T-helper 1 cell treated with Interleukin-12 subunit alpha and Interleukin-12 subunit beta and Interleukin-4 antibody, amounts not matched to agents 30 ng/mL and 1 ng/mL, for 36 hours (primary cell): ENCODE results near the gene ACSM5. TPM values are rescaled to one million over a fixed set of nuclear protein-coding genes. Genes with fewer than 3 reads are reported as not detected.
"Not testable (repeated sequence)": the region's sequence is repeated elsewhere in the genome, so short reads cannot be mapped to it uniquely, and the experiment has no call there.

ENCODE experiments used
- intact Hi-C: fragments of 100-400 bp; cut with micrococcal nuclease; formaldehyde crosslinking; loops from one replicate; pipeline ENCODE4 v1.15.1; 2024
- total RNA-seq: library from RNA; stranded (reverse); gene quantifications from 2 replicates; pipeline ENCODE4 v1.2.3, GENCODE V29; 2022

ACSM5 gene
- total RNA-seq, 1 donor from 2014 or later = not detected

DNA sequence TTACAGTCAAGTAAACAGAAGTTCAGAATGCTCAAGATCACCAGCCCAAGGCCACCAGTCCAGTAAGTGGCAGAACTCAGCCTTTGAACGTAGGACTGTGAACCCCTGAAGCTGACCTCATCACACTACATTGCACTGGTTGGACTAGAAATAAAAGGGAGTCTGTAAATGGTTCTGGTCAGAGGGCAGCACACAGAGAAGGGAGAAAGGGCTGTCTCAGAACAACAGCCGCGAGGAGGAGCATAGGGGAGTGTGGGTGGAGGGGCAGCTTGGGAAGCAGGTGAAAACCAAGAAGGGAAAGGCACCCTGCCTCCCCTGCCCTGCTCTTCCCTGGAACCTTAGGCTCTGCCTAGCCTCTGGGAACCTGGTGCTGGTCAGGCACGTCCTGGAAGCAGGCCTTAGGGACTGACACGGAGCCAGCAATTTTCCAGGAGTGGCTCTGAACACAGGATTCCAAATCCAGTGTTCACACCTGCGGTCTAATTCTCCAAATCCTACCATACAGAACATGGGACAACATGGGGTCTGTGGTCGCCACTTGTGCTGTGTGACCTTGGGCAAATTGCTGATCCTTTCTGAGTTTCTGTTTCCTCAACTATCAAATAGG, 11.8 kb upstream of the ACSM5 start:
- intact Hi-C loops = no loop called here

GRCh38 chr16:20398603-20399002, 10.7 kb upstream of the ACSM5 start:
- intact Hi-C loops = no loop called here

DNA sequence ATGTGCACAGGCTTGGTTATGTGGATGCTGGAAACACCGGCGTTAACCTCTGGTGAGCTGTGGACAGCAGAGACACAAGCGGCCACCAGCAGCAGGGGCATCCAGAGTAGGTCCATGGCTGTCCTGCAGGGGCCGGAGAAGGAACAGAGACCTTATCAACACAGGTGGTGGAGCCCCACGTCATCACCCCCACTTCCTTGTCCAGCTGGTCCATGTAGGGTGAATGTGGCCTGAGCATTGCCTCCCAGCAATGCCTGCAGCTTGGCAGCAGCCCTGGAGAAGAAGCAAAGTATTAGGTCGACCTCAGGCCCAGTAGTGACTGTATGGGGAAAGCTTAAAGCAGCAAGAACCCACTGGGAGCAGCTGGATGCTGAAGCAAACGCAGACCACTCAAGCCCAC, 10.1 kb upstream of the ACSM5 start:
- intact Hi-C loops = no loop called here

- intact Hi-C loops = no loop called here
Measured at GRCh38 chr16:20401066-20401465, 8.3 kb upstream of the ACSM5 start.

GRCh38 chr16:20401475-20402016, 7.8 kb upstream of the ACSM5 start:
- intact Hi-C loops = no loop called here

GRCh38 chr16:20402651-20403050, 6.7 kb upstream of the ACSM5 start:
- intact Hi-C loops = no loop called here

GRCh38 chr16:20404637-20405036, 4.7 kb upstream of the ACSM5 start, which contains the start of gene PDILT:
Gene PDILT (minus strand): TSS chr16:20404737. CDS start chr16:20399300, 5,437 bp downstream.
- intact Hi-C loops = no loop called here

- intact Hi-C loops = no loop called here
Measured at GRCh38 chr16:20410121-20410723, 888 bp downstream of the ACSM5 start.

DNA sequence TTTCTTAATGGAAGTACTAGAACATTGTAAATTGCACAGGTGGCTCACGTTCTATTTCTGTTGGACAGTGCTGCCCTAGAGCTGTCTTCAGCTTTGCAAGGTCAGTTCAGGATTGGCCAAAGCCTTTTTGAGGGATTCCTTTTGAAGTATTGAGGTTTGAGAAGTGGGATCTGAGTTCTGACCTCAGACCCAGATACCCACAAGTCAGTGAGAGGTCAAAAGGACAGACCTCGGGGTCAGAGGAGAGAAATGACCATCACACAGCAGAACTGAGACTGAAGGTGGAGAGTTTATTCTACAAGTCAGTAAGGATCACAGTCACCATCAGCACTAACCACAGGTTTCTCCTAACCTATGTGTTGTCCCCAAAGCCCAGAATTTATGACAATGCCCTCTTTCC, 1.7 kb downstream of the ACSM5 start:
- intact Hi-C loops = no loop called here

GRCh38 chr16:20415541-20415940, 6.2 kb downstream of the ACSM5 start:
- intact Hi-C loops = no loop called here

DNA sequence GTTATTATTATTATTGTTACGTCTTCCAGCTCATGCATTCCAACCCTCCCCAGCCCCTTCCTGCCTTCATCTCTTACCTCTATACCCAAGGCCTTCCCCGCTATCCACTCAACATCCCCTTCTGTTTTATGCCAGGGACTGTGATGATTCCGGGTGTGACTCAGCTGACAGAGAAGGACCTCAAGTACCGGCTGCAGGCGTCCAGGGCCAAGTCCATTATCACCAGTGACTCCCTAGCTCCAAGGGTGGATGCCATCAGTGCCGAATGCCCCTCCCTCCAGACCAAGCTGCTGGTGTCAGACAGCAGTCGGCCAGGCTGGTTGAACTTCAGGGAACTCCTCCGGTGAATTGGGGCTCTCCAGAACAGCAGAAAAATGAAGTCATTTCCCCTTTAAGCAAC, 9.8 kb downstream of the ACSM5 start:
- intact Hi-C loops = not testable (repeated sequence)

GRCh38 chr16:20421748-20422147, 12.4 kb downstream of the ACSM5 start:
- intact Hi-C loops = not testable (repeated sequence)

DNA sequence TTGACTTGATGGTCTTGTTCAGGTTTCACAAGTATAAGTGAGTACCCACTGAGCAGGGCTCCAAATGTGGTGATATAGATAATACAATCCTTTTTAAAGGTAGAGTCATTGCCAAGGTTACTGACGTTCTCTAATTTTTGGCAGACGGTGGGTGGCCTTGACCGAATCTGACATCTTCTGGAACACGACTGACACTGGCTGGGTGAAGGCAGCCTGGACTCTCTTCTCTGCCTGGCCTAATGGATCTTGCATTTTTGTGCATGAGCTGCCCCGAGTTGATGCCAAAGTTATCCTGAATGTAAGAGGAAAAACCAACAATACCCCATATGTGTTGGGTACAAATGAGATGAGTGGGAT, 14.4 kb downstream of the ACSM5 start:
- intact Hi-C loops = not testable (repeated sequence)

DNA sequence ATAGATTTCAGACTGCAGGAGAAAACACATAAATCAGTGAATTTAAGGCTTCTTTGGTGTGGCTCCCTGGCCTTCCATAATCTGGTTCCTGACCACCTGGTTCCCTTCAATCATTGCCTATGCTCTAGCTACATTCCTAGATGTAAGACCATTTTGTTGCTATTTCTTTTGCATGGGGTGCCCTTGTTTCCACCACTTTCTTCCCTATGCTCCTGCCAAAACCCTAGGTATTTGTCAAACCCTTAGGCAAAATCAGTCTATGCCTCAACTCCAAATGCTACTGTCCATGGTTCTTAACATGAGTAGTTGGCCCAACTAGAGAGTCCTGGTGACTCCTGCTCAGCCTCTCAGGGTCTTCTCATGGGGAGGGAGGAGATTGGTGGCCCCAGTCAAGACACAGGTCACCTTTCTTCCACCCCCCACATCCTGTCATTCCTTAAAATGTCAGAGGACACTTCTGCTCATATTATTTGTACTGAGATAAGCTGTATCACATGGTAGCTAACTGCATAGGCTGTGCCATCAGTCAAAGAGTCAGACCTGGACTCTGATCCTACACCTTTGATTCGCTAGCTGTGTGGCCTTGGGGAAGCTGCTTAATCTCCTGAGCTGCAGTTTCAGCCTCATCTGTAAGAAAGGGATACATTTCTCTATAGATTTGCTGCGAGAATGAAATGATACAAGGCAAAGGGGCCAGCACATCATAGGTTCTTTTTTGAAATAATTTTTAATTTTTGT, 15.0 kb downstream of the ACSM5 start:
- intact Hi-C loops = no loop called here

DNA sequence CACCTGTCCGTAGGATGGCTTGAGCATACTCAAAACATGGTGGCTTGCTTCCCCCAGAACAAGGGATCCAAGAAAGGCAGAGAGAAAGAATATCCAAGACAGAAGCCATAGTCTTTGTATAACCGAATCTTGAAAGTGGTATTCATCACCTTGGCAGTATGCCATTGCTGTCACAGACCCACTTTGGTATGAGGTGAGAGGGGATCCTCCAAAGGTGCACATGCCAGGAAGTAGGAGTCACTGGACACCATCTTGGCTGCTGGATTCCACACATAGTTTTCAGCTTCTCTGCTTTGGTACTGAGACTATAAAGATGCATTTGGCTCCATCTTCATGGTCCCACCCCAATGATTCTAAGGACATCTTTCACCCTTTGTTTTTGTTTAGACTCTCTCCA, 18.1 kb downstream of the ACSM5 start:
- intact Hi-C loops = not testable (repeated sequence)

- intact Hi-C loops = not testable (repeated sequence)
Measured at GRCh38 chr16:20429499-20429898, 20.2 kb downstream of the ACSM5 start.

GRCh38 chr16:20430480-20430879, 21.1 kb downstream of the ACSM5 start:
- intact Hi-C loops = not testable (repeated sequence)

- intact Hi-C loops = no loop called here
Measured at GRCh38 chr16:20430948-20431347, 21.6 kb downstream of the ACSM5 start.

GRCh38 chr16:20438950-20439349, 29.6 kb downstream of the ACSM5 start:
- intact Hi-C loops = not testable (repeated sequence)

DNA sequence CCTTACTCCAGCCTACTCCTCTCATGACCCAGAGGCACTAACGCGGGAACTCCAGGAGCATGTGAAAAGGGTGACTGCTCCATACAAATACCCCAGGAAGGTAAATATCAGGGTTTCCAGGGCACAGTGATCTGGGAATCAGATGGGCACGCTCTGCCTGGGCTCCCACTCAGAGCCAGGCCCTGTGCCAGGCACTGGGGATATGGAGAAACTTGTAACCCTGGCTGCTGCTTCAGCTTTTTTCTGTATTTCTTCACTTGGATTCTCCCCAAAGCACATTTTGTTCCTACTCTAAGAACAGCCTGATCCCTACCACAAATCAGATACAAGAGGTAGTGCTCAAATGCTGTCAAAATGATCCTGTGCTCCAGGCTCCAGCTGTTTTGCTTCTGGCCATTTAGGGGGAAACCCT, 30.5 kb downstream of the ACSM5 start:
- intact Hi-C loops = not testable (repeated sequence)

GRCh38 chr16:20440731-20441130, 31.4 kb downstream of the ACSM5 start:
- intact Hi-C loops = not testable (repeated sequence)

GRCh38 chr16:20441191-20441590, 31.9 kb downstream of the ACSM5 start:
- intact Hi-C loops = no loop called here
